ENCODE measurements around the gene SLC1A7. TPM values are rescaled to one million over a fixed set of nuclear protein-coding genes. Genes with fewer than 3 reads are reported as not detected.

The SLC1A7 gene
- total RNA-seq, 1 donor from 2014 or later: 21.1 TPM

- DNase-seq (ENCODE audit: low spot score): no peak
These were observed 18.5 kb upstream of the SLC1A7 start for GRCh38 chr1:53160924-53161378.

- no peak for DNase-seq (ENCODE audit: low spot score)
These were observed 16.5 kb upstream of the SLC1A7 start for GRCh38 chr1:53158900-53159299.

GRCh38 chr1:53156783-53157182 is 14.3 kb upstream of the SLC1A7 start:
- no peak for DNase-seq (ENCODE audit: low spot score)

- no peak for DNase-seq (ENCODE audit: low spot score)
These were observed 13.5 kb upstream of the SLC1A7 start for GRCh38 chr1:53155945-53156344.

GRCh38 chr1:53155534-53155933 is 13.1 kb upstream of the SLC1A7 start:
- DNase-seq (ENCODE audit: low spot score): no peak

GRCh38 chr1:53154859-53155438 is 12.5 kb upstream of the SLC1A7 start:
- DNase-seq (ENCODE audit: low spot score): no peak

GRCh38 chr1:53153752-53154151 is 11.3 kb upstream of the SLC1A7 start:
- no peak for DNase-seq (ENCODE audit: low spot score)

- no peak for DNase-seq (ENCODE audit: low spot score)
These were observed 5.7 kb upstream of the SLC1A7 start for GRCh38 chr1:53148123-53148522.

- DNase-seq (ENCODE audit: low spot score): no peak
These were observed 4.7 kb upstream of the SLC1A7 start for GRCh38 chr1:53147174-53147573.

GRCh38 chr1:53145942-53146708 is 3.7 kb upstream of the SLC1A7 start:
- peak; percentile 89 for DNase-seq (ENCODE audit: low spot score)

GRCh38 chr1:53145619-53145941 is 3.1 kb upstream of the SLC1A7 start:
- DNase-seq (ENCODE audit: low spot score): no peak

- no peak for DNase-seq (ENCODE audit: low spot score)
These were observed 2.7 kb upstream of the SLC1A7 start for GRCh38 chr1:53145051-53145600.

GRCh38 chr1:53144201-53144600 is 1.8 kb upstream of the SLC1A7 start:
- DNase-seq (ENCODE audit: low spot score): no peak

- no peak for DNase-seq (ENCODE audit: low spot score)
These were observed 1.1 kb upstream of the SLC1A7 start for GRCh38 chr1:53143527-53143926.

- DNase-seq (ENCODE audit: low spot score): no peak
These were observed 867 bp downstream of the SLC1A7 start for GRCh38 chr1:53141487-53142055.

GRCh38 chr1:53140451-53140850 is 2.0 kb downstream of the SLC1A7 start:
- no peak for DNase-seq (ENCODE audit: low spot score)

- no peak for DNase-seq (ENCODE audit: low spot score)
These were observed 2.5 kb downstream of the SLC1A7 start for GRCh38 chr1:53139951-53140361.

- no peak for DNase-seq (ENCODE audit: low spot score)
These were observed 3.2 kb downstream of the SLC1A7 start for GRCh38 chr1:53138991-53139884.

GRCh38 chr1:53137729-53138128 is 4.7 kb downstream of the SLC1A7 start:
- DNase-seq (ENCODE audit: low spot score): no peak

GRCh38 chr1:53135735-53136114 is 6.7 kb downstream of the SLC1A7 start:
- no peak for DNase-seq (ENCODE audit: low spot score)

- peak; percentile 67 for DNase-seq (ENCODE audit: low spot score)
These were observed 7.3 kb downstream of the SLC1A7 start for GRCh38 chr1:53134961-53135734.

Data from mucosa of gallbladder (tissue), 1 donor.